ENCODE data around the gene MPHOSPH10.
"Not testable (repeated sequence)": the region's sequence is repeated elsewhere in the genome, so short reads cannot be mapped to it uniquely, and the experiment has no call there.

The MPHOSPH10 gene

GRCh38 chr2:71130152-71130904 is at the start of gene MPHOSPH10, which contains the start of gene MCEE:
MPHOSPH10 (plus strand) TSS chr2:71130634; CDS start chr2:71130666, 32 bp downstream.
MCEE (minus strand) TSS chr2:71130229; CDS start chr2:71130219, 10 bp downstream.
- peak; percentile 53 to 98 (median 91) for DNase-seq

GRCh38 chr2:71082402-71083252 is 47.8 kb upstream of the MPHOSPH10 start:
- no peak for DNase-seq

- DNase-seq, result not testable (repeated sequence)
Measured at GRCh38 chr2:71083297-71083696, 47.1 kb upstream of the MPHOSPH10 start.

- not testable (repeated sequence) for DNase-seq
Measured at GRCh38 chr2:71083752-71084312, 46.6 kb upstream of the MPHOSPH10 start.

GRCh38 chr2:71085325-71086003 is 45.0 kb upstream of the MPHOSPH10 start:
- DNase-seq, result not testable (repeated sequence)

GRCh38 chr2:71089475-71089874 is 41.0 kb upstream of the MPHOSPH10 start:
- not testable (repeated sequence) for DNase-seq

GRCh38 chr2:71091808-71092207 is 38.6 kb upstream of the MPHOSPH10 start:
- DNase-seq, result not testable (repeated sequence)

GRCh38 chr2:71092491-71093260 is 37.8 kb upstream of the MPHOSPH10 start:
- DNase-seq, result not testable (repeated sequence)

GRCh38 chr2:71100195-71100964 is 30.1 kb upstream of the MPHOSPH10 start:
- peak in 10 of 58 donors; percentile 1 to 23 (median 11) for DNase-seq

- no peak for DNase-seq
Measured at GRCh38 chr2:71101656-71102055, 28.8 kb upstream of the MPHOSPH10 start.

GRCh38 chr2:71102981-71103681 is 27.3 kb upstream of the MPHOSPH10 start:
- DNase-seq, result no peak

- no peak for DNase-seq
Measured at GRCh38 chr2:71103809-71104208, 26.6 kb upstream of the MPHOSPH10 start.

GRCh38 chr2:71106463-71106862 is 24.0 kb upstream of the MPHOSPH10 start:
- not testable (repeated sequence) for DNase-seq

- no peak for DNase-seq
Measured at GRCh38 chr2:71108091-71108490, 22.3 kb upstream of the MPHOSPH10 start.

GRCh38 chr2:71113843-71114242 is 16.6 kb upstream of the MPHOSPH10 start:
- DNase-seq, result no peak

GRCh38 chr2:71117063-71117462 is 13.4 kb upstream of the MPHOSPH10 start:
- DNase-seq, result no peak

GRCh38 chr2:71120195-71120594 is 10.2 kb upstream of the MPHOSPH10 start:
- no peak for DNase-seq

- DNase-seq, result no peak
Measured at GRCh38 chr2:71121479-71121878, 9.0 kb upstream of the MPHOSPH10 start.
